Activated CD8-positive, alpha-beta memory T cell treated with anti-CD3 and anti-CD28 coated beads for 48 hours (primary cell): ENCODE measurements around the gene GDF7.
"Not testable (repeated sequence)": the region's sequence is repeated elsewhere in the genome, so short reads cannot be mapped to it uniquely, and the experiment has no call there.

Source experiments
- DNase-seq, 3 experiments: peaks; one replicate each; pipeline ENCODE4 v3.0.0-alpha.2; 2020; ENCODE audit warnings: low read depth in 2 of 3, low spot score in 2 of 3

GDF7 gene

GRCh38 chr2:20696366-20696765 is 29.4 kb downstream of the GDF7 start:
- DNase-seq = no peak

- no peak for DNase-seq
Measured at GRCh38 chr2:20697322-20697934, 30.5 kb downstream of the GDF7 start.

- DNase-seq = no peak
Measured at GRCh38 chr2:20698916-20699613, 32.1 kb downstream of the GDF7 start.

GRCh38 chr2:20702563-20702962 is 35.6 kb downstream of the GDF7 start:
- DNase-seq = no peak

GRCh38 chr2:20704886-20705285 is 37.9 kb downstream of the GDF7 start:
- DNase-seq = no peak

DNA sequence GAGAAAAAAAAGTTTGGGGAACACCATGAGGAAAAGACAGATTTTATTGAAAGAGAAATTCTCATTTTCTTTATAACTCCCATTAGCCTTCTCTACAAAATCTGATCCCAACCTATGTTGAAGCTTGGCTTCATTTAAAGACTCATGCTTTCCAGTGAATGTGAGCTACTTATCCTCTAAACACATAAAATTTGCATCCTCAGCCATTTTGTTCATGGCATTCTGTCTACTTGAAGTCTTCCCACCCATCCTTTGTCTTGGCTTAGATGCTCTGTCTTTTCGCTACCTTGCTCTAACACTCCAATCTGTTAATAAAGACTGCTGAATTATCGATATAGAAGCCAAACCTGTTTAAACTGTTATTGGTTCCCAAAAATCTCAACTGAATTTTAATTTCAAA is 39.3 kb downstream of the GDF7 start:
- DNase-seq = no peak

DNA sequence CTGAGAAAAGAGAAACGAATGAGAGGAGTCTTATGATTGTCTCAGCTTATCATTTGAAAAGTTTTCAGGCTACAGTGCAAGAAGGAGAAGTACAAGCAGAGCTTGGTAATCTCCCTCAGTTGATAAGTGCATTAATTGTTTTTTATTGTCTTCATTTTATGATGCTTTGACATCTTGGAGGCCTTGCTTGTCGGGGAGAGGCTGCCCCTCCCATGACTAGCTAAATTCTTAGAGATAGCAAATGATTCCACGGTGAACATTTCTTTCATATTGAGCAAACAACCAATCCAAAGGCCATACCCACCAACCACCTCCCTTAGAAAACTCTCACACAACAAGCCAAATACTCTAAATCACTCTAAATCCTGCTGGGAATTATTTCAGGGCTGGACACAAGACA is 39.8 kb downstream of the GDF7 start:
- DNase-seq = no peak

GRCh38 chr2:20707601-20708000 is 40.7 kb downstream of the GDF7 start:
- no peak for DNase-seq

DNA sequence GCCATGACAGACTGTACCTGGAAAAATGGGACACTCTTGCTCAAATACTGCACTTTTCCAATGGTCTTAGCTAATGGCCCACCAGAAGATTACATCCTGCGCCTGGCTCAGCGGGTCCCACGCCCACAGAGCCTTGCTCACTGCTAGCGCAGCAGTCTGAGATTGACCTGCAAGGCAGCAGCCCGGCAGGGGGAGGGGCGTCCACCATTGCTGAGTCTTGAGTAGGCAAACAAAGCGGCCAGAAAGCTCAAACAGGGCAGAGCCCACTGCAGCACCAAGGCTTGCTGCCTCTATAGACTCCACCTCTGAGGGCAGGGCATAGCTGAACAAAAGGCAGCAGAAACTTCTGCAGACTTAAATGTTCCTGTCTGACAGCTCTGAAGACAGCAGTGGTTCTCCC is 44.7 kb downstream of the GDF7 start:
- not testable (repeated sequence) for DNase-seq

DNA sequence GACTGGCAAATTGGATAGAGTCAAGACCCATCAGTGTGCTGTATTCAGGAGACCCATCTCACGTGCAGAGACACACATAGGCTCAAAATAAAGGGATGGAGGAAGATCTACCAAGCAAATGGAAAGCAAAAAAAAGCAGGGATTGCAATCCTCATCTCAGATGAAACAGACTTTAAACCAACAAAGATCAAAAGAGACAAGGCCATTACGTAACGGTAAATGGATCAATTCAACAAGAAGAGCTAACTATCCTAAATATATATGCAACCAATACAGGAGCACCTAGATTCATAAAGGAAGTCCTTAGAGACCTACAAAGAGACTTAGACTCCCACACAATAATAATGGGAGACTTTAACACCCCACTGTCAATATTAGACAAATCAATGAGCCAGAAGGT is 46.6 kb downstream of the GDF7 start:
- not testable (repeated sequence) for DNase-seq

DNA sequence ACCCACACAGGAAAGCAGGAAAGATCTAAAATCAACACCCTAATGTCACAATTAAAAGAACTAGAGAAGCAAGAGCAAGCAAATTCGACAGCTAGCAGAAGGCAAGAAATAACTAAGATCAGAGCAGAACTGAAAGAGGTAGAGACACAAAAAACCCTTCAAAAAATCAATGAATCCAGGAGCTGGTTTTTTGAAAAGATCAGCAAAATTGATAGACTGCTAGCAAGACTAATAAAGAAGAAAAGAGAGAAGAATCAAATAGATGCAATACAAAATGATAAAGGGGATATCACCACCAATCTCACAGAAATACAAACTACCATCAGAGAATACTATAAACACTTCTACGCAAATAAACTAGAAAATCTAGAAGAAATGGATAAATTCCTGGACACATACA is 47.5 kb downstream of the GDF7 start:
- DNase-seq = not testable (repeated sequence)

GRCh38 chr2:20716164-20716563 is 49.2 kb downstream of the GDF7 start:
- not testable (repeated sequence) for DNase-seq

- no peak for DNase-seq
Measured at GRCh38 chr2:20717641-20718040, 50.7 kb downstream of the GDF7 start.

DNA sequence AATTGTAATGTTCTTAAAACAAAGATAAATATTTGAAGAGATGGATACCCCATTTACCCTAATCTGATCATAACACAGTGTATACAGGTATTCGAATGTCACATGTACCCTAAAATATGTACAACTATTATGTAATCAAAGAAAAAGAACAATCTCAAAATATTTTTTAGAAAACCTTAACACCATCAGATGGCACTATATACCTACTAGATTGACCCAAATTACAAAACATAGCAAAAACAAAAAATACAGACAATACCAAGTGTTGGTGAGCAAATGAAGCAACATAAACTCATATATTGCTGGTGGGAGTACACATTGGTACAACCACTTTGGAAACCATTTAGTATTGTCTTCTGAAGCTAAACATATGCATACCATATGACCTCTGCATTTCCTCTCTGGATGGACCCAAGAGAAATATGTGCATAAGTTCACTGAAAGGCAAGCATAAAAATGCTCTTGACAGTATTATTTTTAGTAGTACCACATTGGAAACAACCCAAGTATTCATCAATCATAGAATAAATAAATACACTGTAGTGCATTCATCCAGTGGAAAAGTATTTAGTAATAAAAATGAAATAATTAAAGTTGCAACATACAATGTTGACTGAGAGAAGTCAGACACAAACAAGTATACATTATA is 55.8 kb downstream of the GDF7 start:
- no peak for DNase-seq

DNA sequence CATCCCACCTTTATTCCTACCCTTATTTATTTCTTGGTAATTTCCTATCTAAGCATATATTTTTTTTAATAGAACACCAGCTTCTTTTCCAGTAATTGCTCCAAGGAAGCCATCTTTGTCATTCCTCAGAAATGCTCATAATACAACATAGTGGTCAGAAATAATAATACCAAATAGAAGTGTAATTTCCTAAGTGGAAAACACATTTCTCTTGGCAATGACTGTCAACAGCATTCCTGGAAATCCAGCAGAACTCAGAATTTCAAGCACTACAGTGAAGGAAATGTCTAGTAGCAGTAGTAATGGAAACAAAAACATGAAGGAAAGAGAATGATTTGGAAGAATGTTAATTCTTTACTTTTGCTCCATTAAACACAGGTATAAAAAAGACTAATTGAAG is 56.6 kb downstream of the GDF7 start:
- DNase-seq = no peak

- DNase-seq = no peak
Measured at GRCh38 chr2:20724500-20725053, 57.6 kb downstream of the GDF7 start.

DNA sequence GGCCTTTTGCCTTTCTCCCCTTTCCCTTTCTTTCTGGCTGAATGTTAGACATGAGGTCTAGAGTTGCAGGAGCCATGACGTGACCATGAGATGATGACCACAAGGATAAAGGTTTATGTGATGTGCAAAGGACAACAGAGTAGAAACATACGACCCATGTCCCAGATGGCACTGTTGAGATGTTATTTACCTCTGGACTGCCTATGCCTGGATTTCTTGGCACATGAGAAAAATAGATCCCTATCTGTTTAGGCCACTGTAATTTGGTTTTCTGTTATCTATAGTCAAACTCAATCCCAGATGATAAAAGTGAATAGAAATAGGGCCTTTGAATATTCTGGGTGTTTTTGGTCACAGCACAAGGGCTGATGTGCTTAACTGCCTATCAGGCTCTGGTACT is 58.8 kb downstream of the GDF7 start:
- DNase-seq = no peak

GRCh38 chr2:20726913-20727312 is 60.0 kb downstream of the GDF7 start:
- no peak for DNase-seq

DNA sequence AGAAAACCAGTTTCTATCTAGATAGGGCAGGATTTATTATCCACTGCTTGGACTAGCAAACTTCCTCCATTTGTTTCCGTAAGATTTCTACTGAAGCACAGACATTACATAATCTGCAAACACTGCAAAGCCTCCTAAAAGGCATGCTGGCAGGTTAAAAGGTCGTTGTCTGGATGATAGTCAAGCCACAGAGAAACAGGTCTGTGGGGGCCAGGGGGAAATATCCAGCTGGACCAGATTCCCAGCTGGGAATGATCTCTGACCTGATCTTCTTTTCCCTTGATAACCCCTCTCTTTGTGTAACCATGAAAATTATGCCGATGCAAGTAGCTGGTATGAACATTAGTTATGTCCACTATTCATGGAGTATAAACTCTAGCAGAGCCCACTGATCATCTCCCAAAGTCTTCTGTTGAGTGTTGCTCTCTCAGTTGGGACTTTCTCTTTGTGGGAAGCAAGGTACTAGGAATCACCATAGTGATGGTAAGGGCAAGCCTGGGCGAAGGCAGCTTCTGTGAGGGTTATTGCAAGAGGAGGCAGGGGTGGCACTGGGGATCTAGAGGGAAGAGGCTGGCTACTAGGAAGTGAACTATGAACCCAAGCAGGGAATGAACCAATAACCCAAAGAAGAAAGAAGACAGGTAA is 61.3 kb downstream of the GDF7 start:
- no peak for DNase-seq
